ENCODE measurements around the gene TKFC.

The TKFC gene

DNA sequence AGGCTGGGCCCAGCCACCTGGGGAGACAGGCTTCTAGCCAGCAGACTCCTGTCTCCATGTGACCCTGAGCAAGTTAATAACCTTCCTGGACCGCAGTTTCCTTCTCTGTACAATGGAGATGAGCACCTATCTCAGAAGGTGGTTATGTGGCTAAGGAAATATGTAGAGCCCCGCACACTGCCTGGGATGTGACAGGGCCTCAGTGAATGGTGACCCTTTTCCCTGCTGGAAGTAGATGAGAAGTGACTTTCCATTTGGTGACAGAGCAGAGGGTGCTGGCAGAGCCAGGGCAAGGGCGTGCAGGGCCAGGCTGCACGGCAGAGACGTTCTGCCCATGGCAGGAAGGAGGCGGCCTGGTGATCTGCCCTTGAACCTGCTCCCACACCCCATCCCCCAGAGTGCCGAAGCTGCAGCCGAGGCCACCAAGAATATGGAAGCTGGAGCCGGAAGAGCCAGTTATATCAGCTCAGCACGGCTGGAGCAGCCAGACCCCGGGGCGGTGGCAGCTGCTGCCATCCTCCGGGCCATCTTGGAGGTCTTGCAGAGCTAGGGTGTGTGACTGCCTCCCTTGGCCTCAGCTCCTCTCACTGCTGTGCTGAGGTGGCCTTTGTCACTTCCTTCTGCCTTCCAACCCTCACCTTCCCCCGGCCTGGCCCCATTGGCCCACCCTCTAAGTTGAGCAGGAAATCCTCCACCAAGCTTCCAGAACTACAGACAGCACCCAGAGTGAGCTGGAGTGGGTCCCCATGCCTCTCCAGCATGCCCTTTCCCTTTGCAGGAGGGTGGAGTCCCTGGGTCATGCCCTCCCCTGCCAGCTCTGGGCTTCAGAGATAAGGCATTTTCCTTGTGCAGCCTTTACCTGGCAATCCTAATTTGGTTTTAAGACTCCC is 13.2 kb downstream of the TKFC start:
- DNase-seq, result no peak

DNA sequence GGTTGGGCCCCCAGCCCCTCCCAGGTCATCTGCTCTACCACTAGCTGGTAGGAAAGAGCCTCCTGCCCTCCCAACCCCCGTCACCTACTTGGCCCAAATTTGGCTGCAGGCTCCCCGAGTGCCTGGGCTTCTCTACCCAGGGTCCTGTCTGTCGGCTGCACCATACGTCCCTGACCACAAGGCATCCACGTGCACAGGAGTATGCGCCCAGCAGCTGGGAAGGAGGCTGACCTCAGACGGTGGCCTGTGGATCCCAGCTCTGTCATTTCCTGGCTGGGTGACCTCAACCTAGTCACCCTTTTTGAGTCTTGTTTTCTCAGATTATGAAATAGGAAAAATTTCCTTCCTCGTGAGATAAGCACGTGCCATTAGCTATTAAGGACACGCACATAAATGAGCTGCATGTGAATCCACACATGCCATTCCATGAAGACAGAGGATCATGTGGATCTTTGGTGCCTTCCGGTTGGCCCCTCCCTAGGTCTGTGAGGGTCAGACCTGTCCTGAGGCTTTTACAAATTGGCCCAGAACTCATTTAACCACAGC is 15.0 kb downstream of the TKFC start:
- no peak for DNase-seq

DNA sequence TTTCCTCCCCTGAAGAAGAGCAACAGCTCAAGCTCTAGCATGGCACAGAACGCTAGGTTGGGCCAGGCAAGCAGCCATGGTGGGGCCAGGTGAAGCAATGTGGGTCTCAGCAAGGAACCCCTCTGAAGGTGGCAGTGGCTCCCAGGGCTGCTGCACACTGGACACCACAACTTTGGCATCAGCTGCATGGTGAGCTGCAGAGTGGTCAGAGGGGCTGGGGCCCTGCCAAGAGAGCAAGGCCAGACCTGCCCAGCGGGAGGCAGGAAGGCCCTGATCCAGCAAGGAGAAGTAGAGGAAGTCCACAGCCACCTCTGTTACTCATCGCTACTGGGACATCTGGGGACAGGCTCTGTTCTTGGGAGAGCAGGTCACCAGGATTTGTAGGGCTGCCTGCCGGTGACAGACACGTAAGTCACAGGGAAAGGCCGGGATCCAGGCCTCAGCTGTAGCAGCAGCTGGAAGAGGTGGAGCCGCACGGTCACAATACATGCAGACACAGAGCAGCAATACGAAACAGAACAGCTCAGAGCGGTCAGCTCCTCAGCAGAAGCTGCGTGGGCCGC is 16.2 kb downstream of the TKFC start:
- no peak for DNase-seq

DNA sequence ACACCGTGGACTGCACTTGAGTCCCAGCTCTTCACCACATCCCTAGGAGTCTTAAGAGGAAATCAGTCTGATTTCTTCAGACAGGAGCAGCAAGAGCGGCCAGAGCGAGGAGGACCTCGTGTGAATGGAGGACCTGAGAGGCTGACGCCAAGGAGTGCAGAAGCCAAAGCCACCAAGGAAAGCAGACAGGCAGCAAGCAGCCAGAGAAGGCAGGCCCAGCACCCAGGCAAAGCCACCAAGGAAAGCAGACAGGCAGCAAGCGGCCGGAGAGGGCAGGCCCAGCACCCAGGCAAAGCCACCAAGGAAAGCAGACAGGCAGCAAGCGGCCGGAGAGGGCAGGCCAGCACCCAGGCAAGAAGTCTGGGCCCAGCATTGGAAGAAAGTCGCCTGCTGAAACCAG is 16.9 kb downstream of the TKFC start:
- DNase-seq, result no peak

DNA sequence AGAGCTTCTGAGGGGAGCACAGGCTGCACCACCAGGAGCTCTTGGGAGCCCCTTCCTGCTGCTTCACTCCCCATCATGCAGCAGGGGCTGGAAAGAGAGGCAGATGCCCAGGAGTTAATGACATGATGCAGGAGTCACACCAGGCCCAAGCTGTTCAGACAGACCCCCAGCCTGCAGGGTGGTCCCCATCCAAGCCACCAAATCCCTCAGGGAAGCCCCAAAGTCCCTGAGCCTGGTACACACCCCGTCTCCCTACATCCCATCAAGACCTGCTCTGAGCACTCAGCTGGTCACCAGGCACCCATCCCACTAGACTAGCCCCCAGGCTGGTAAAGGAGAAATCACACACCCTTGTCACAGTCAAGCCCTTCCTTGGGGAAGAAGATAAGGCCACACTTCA is 17.3 kb downstream of the TKFC start:
- DNase-seq, result no peak

DNA sequence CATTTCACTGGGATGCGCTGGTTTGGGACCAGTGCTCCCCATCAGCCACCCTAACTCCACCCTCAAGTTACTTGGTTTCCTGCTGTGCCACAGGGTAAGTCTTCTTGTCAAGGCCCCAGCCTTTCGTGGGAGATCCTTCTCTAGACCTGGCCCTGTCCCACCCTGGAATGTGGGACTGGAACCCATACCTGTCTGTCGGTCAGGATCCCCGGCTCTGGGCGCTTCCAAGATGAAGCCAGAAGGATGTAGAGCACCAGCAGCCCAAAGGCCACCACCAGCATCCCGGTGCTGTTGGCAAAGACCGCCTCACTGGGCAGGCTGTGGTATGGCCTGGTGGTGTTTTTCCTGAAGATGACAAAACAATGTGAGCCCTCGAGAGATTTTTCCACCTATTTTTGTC is 17.8 kb downstream of the TKFC start:
- no peak for DNase-seq

DNA sequence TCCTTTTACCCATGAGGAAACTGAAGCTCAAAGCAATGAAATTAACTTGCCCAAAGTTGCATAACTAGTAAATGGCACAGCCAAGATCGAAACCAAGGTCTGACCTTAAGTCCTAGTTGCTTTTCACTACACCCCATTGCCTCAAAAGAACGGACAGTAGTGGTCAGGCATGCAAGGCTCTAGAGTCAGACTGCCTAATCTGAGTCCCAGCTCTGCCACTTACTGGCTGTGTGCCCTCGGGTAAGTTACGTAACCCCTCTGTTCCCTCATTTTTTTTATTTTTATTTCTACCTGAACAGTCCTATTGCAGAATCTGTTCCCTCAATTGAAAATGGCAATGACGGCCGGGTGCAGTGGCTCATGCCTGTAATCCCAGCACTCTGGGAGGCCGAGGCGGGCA is 19.0 kb downstream of the TKFC start:
- DNase-seq, result no peak

DNA sequence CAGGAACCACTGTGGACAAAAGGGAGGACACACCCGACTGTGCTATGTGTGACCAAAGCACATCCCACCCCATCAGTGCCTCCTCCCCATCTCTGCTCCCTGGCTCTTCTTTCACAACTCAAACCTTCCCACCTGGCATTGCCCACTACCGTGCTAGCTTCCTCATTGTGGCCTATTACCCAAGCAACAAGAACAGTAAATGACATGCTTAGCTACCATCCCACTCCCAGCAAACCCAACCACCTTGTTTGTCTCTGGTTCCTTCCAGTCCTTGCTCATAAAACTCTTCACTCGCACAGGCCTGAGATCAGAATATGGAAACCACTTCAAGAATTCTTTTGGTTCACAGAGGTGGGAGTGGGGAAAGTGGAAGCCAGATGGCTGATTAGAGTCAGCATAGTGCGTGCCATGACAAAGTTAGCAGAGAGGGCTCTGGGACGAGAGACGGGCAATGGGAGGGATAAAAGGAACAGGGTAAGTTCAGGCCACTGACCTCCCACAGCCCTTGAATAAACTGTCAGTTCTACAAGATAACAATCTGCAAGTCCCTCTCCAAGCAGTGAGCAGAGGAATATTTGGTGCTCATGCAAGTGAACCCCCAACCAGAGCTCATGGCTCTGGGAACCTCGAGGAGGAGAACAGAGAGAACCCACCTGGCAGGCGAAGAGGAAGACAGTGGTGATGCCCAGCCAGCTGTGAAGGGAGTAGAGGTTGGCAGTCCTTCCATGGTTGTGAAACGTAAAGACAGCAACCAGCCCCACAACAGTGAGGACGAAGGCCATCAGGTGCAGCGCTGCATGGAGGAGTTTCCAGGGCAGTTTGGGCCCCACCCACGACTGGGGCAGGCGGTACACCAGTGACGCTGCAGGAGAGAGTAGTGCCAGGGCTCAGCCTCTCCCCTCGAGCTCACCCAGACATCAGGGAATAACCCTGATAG is 20.4 kb downstream of the TKFC start:
- DNase-seq, result no peak

DNA sequence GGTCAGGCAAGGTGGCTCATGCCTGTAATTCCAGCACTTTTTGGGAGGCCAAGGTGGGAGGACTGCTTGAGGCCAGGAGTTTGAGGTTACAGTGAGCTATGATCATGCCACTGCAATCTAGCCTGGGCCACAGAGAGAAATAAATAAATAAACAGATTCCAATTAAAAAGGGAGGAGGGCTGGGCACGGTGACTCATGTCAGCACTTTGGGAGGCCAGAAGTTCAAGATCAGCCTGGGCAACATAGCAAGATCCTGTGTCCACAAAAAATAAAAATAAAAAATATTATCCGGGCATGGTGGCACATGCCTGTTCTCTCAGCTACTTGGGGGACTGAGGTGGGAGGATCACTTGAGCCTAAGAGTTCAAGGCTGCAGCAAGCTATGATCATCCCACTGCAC is 21.2 kb downstream of the TKFC start:
- no peak for DNase-seq

DNA sequence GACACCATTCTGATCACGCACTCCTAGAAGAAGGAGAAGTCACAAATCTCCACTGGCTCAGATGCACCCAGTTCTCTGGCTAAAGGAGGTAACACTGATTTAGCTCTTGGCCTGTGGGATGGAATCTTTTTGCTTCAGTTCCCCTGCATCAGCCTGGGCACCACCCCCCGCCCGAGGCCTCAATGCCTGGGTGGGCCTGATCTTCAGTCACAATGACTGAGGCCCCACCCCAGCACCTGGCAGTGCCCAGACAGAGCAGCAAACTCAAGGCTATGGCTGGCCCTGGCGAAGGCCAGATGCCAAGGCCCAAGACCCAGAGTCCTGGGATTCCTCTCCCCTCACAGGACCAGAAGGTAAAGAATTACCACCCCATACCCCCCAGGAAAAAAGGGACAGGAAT is 23.7 kb downstream of the TKFC start:
- no peak for DNase-seq

DNA sequence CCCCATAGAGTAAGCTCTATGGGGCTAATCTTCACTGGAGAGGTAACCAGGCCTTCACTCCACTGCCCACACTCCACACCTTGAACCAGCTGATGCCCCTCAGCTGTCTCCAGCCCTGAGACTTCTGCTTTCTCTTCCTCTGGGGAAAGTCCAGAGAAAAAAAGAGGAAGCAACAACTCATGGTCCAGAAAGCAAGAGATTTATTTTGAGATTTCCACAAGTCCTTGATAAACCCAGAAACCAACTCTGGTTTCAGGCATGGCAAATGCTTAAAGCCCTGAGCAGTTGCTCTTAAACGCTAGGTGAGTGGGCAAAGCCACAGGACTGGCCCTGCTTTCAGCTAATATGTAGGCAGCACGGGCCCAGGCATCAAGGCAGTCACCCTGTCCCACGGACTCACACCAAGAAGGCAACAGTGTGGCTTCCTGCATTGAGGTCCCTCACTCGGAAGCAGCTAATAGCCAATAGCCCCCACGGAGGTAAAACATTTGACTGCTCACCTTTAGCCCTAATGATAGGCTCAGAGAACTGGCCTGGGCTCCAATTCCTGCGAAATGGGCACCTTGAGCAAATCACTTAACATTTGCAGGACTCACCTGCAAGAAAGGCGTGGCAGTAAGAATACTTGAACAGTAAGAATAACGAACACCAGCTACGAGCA is 24.3 kb downstream of the TKFC start:
- no peak for DNase-seq

DNA sequence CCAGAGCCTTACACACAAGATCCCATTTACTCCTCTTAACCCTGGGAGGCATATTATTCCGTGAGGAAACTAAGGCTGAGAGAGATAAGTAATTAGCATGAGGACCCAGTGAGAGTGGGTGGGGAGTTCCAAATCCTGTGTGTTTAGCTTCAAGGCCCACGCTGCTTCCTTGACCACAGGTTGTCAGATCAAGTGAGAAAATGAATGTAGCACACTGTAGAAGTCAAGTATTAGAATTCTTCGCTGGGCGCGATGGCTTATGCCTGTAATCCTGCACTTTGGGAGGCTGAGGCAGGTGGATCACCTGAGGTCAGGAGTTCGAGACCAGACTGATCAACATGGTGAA is 24.8 kb downstream of the TKFC start:
- no peak for DNase-seq

DNA sequence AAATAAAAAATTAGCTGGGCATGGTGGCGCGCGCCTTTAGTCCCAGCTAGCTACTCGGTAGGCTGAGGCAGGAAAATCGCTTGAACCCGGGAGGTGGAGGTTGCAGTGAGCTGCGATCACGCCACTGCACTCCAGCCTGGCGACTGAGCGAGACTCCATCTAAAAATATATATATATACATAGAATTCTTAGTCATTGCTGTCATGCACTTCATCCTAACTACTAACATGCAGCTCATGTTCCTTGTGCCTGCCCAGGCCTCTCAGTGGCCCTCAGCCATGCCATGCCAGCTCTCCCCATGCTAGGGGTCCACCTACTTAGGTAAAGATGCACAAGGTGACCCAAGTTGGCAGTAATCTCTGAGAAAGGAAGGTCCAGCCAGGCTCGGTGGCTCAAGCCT is 25.5 kb downstream of the TKFC start:
- DNase-seq, result no peak

DNA sequence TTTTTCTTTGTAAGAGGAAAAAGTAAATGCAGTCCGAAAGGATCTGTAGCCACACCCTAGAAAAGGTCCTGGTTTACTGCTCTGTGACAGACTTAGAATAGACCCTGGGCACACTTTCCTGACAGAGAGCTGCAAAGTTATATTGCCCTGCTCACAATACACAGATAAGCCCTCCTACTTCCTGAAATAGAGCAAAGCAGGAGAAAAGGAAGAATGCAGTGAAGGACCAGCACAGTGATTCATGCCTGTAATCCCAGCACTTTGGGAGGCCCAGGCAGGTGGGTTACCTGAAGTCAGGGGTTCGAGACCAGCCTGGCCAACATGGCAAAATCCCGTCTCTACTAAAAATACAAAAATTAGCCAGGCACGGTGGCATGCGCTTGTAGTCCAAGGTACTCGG is 26.5 kb downstream of the TKFC start:
- no peak for DNase-seq

DNA sequence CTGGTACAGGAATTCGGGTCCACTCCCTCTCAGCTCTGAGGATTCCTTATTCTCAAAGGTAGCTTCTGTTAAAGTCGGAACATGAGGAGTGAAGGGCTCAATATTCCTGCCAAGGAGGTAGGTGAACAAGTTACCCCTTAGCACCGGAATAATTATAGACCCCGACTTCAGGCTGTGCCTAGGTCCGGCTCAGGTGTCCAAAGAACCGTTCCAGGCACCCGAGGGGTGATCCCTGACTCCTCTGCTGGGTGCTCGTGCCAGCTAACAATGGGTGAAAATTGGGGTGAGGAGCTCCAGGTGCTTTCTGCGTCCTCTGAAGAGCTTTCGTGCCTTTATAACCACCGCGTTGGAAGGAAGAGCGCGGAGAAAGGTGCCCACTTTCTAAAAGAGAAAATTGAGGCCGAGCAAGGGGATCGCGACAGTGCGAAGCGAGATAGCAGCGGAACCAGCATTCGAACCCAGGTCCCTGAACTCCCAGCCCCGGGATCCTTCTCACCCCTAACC is 28.3 kb downstream of the TKFC start:
- DNase-seq, result no peak

DNA sequence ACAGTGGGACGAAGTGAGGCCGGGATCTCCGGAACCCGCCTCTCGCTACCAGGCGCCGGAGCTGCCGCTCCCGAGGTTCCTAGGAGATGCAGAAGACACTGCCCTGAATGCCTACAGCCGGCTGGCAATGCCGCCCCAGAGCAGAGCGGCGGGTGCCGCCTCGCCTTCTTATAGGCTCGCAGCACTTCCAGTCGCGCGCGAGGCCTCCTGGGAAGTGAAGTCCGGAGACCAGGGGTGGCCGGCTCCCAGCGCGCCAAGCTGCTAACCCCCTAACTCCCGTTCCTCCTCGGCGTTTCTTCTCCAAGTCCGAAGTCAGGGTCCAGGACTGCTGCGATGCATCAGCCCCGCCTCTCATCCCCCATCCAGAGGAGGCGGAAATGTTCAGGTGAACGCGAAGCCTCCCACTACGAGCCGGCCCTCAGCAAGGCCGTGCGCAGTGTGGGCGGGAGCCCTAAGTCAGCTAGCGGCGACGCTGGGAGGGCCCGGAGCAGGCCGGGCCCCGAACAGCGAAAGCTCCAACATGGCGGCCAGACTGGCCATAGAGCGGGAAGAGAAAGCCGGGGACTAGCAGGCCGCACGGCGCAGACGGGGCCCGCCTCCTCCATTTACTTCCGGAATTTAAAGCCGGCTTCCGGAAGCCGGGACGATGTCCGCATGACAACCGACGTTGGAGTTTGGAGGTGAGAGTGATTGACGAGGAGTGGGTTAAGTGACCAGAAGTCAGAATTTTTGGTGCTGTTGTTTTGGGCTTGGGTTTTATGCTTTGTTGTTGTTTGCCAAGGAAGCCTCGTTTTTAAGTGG is 28.9 kb downstream of the TKFC start, which contains the start of the genes CYB561A3 and TMEM138:
TSS of gene CYB561A3 (minus strand) at position 142 of the 801 bp plus-strand sequence. CDS start 5,169 bp downstream, outside the sequence.
TSS of gene TMEM138 (plus strand) at position 634 of the 801 bp plus-strand sequence. CDS start 2,017 bp downstream, outside the sequence.
- peak; percentile 96 for DNase-seq

DNA sequence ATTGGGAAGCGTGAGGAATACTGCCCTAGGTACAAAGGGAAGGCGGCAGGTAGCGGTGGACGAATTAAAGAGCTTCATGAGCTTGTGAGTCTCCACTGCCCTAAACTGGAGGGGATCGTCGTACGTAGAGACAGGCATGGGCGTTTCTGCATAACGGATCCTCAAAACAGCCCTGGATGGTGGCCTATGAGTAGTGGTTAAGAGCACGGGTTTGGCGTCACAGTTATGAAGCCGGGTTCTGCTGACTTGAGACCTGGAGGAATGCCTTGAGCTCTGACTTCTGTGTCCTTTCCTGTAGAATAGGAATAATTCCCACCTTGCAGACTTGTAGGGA is 29.5 kb downstream of the TKFC start:
- DNase-seq, result peak; percentile 54

DNA sequence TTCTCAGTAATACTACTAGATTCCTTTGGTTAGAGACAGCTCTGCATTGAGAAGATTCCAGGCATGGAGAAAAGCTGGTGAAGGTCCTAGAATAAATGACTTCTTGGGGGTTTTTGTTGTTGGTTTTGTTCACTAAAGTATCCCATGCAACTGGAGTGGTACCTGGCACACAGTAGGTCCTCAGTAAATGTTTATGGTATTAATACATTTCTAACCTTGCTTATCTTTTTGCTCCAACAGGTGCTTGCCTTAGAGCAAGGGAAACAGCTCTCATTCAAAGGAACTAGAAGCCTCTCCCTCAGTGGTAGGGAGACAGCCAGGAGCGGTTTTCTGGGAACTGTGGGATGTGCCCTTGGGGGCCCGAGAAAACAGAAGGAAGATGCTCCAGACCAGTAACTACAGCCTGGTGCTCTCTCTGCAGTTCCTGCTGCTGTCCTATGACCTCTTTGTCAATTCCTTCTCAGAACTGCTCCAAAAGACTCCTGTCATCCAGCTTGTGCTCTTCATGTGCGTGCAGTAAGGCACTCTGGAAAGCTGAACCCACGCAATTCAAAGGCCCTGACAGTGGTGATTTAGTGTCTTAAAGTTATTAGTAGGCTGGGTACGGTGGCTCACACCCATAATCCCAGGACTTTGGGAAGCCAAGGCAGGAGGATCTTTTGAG is 31.1 kb downstream of the TKFC start:
- no peak for DNase-seq

DNA sequence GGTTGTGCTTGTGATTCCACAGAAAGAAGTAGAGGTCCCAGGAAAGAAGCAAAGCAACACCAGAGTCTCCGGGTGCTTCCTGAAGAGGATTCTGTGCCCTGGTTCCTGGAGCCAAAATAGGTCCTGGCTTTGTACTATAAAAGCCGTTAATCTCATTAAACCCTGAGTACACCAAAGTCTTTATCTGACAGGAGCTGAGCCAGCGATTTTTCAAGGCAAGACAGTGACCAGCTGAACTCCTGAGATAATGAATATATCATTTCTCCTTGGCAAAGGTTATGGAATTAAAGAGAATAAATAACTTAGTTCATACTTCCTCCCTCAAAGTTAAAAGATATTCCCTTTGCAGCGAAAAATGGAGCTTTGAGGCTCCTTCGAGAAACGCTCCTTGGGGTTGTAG is 34.4 kb downstream of the TKFC start:
- DNase-seq, result no peak

DNA sequence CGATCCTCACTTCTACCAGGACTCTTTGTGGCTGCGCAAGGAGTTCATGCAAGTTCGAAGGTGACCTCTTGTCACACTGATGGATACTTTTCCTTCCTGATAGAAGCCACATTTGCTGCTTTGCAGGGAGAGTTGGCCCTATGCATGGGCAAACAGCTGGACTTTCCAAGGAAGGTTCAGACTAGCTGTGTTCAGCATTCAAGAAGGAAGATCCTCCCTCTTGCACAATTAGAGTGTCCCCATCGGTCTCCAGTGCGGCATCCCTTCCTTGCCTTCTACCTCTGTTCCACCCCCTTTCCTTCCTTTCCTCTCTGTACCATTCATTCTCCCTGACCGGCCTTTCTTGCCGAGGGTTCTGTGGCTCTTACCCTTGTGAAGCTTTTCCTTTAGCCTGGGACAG is 35.6 kb downstream of the TKFC start:
- no peak for DNase-seq
